NCI-H187 treated with DMSO at 0.1 percent for 48 hours (cell line): ENCODE measurements around the gene LIPC.

Experiments
- DNase-seq: peaks from one replicate; lab custom pipeline; 2025; lab: John Stamatoyannopoulos, UW

LIPC gene

DNA sequence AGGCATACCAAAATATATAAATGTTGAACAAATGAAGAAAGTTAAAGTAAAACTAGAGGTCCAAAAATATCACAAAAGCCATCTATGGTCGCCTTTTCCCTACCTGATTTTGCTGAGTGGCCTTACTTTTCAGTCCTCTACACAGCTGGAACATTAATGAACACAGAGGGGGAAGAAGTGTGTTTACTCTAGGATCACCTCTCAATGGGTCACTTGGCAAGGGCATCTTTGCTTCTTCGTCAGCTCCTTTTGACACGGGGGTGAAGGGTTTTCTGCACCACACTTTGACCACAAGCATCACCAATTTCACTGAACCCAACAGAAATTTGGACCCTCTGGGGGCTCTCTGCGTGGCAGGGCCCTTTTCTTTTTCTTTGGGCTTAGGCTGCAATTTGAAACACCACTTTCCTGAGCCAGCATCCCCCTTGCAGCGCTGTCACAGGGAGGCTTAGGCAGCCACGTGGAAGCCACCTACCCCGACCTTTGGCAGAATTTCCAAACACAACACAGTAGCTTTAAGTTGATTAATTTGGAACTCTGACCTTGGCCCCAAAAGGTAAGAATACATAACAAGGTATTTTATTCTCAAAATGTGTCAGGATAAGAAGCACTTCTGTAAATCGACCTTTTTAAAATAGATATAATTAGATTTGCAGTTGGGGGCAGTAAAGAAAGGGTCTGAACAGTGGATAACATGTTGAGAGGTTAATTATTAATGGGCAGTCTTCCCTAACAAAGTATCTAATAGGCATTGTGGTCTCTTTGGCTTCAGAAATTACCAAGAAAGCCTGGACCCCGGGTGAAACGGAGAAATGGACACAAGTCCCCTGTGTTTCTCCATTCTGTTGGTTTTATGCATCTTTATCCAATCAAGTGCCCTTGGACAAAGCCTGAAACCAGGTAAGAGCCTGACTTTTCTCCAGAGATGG is at the start of gene LIPC:
Gene LIPC, plus strand, starts transcription at position 771 of the 929 bp plus-strand sequence. Its CDS starts 42 bp downstream, at position 813.
- DNase-seq: no peak

DNA sequence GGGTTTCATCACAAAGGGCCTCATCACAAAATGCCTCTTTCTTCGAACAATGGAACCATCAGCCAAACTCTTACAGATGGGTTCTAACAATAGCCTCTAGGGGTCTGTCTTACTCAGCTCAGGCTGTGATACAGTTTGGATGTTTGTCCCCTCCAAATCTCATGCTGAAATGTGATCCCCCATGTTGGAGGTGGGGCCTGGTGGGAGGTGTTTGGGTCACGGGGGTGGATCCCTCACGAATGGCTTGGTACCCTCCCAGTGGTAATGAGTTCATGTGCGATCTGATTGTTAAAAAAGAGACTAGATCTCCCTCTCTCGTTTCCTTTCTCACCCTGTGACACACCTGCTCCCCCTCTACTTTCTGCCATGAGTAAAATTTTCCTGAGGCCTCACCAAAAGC is 47.9 kb upstream of the LIPC start:
- no peak for DNase-seq

DNA sequence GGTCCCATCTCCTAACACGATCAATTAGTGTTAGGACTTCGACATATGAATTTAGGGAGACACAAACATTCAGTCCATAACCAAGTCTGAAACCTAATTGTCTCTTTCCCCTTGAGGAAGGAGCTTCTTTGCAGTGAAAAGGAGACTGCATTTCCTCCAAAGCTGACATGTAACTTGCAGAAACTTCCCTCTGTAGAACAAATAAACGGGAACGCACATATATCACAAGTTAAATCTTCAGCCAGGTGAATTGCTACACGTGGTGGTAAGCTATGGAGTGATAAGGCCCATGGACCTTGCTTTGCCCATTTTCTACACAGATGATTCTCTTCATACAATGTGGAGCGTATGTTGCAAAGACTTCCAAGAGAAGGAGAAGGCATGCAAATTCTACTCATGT is 47.1 kb upstream of the LIPC start:
- DNase-seq: no peak

DNA sequence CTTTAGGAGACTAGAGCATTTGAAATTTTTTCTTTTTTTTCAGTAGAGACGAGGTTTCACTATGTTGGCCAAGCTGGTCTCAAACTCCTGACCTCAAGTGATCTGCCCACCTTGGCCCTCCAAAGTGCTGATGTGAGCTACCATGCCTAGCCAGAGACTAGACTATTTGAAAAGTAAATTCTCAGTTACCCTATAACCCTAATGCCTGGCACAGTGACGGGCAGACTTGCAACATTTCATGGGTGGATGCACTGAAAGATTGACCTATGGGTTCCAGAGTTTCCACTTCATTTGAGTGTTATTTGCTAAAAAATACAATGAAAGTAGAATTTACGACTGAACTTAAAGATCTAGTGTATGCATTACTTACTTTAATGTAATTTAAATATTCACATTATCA is 45.7 kb upstream of the LIPC start:
- no peak for DNase-seq

DNA sequence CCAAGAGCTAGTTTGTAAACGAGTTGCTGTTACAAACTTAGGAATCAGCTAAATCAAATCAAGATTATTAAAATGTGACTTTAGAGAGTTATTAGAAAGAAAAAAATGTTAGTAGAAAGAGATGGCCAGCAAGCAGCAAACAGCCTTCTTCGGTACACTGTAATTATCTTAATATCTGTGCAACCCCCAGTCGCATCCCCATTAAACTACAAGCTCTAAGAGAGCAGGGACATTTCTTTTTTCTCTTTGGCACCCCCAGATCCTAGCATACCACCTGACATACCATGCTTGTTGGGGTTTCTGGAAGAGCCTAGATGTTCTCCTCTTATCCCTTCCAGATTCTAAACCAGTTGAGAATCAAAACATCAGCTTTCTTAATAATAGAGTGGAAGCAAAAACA is 45.1 kb upstream of the LIPC start:
- DNase-seq: no peak

DNA sequence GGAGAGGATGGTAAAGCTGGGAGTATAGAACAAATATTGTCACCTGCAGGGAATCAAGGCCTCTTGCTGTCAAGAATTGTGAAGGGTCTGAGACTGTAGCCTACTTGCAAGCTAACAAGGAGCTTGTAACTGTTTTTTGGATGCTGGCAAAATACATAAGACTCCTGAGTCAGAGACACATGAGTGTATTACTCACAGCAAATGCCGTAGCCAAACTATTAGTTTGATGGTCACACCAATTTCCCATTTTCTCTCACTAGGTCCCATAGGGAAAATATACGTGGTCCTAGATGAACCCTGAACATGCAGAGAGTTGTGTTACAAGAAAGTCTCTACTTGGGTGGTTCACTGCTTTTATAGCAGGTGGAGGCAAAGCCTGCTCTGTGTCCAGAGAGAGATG is 44.7 kb upstream of the LIPC start:
- DNase-seq: no peak

DNA sequence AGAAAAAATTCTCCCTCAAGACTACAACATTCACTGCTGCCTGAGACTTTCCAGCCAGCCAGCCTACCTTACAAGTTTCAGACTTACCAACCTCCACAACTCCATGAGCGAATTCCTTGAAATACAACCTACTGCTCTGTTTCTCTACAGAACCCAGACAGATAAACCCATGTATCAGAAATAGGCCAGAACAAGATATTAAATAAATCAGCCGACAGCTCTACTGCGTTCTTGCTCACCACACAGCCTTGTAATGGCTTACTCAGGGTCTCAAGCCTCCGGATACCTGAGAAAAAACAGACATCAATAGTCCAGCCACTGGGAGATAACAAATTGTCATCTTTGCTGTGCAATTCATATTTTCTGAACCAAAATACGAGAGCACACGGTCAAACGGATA is 43.6 kb upstream of the LIPC start:
- DNase-seq: no peak

DNA sequence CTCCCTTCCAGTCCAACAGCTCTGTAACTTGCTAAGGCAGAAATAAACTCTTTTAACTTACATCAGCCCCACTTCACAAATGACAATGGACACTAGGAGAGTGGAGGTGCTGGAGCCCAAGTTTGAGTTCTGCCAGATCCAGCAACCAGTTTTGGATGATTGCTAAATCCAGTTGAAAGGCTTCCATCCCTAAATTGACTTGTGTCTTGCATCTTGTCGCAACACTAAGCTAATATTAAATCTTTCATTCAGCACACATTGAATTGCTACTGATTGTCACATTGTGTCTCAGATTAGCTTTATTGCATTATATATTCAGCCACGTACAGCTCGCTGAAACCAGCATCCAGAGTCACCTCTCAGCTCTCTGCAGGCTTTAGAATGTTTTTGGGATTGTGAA is 41.7 kb upstream of the LIPC start:
- no peak for DNase-seq

DNA sequence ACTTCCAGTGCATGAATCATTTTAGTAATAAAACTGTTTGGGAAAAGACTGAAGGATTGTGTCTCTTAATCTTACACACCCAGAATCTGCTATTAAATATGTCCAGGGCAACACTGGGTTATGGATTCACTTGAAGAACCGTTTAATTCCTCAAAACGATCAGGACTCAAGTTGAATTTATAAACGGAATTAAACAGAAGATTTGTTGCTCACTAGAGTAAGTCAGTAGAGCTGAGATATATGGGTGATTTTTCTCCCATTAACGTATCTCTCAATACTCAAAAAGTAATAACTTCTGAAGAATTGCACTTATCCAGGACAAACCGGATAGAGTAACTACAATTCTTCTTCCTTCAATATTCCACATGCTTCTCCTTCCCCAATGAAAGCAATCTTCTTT is 41.1 kb upstream of the LIPC start:
- DNase-seq: no peak

DNA sequence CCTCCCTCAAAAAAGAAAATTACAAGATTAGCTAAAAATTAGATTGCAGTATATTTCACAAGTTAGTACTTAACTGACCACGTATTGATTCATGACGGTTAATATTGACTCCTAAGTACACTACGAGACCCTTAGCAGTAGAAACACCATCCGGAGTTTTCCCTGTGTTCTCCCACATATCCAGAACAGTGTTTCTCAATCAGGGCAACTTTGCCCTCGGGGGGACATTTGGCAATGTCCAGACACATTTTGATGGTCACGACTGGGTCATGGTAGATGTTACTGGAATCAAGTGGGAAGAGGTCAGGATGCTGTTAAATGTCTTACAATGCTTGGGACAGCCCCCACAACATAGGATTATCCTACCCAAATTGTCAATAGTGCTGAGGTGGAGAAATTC is 40.7 kb upstream of the LIPC start:
- no peak for DNase-seq

DNA sequence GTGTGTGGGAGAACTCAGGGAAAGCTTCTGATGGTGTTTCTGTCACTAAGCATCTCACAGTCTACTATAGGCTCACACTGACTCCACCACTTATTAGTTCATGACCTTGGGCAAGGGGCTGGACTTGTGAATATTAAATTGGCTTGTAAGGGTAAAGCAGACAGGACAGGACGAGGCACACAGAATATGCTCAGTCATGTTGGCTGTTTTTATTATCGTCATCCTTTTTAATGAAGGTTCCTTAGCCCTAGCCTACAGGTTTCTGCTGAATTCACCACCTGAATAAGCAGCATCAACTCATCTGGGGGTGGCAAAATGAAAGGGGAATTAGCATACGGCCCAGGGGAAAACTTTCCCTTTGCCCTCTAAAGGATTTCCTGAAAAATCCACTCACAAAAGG is 39.6 kb upstream of the LIPC start:
- DNase-seq: no peak

DNA sequence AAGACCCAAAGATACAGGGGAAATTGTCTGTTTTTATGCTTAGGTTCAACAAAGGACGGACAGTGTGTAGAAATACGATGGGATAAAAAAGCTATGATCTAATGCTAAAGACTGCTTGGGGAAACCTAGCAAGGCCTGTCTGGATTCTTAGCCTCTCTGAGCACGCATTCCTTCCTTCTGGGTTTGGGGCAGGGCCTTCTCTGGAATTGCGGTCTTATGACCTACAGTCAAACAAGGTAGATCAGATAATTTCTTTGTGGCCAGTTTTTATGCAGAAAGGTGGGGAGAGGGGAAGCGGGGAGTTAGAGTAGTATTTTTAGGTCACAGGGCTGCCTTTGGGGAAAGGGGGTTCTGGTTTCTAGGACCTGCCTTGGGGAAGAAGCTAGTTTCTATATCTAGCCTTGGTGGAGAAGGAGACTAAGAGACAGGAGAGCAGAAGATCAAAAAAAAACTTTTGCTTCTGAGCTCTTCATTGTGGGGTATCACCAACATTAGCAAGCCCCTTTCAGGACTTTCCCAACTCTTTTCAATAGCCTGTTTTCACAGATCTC is 39.1 kb upstream of the LIPC start:
- no peak for DNase-seq

DNA sequence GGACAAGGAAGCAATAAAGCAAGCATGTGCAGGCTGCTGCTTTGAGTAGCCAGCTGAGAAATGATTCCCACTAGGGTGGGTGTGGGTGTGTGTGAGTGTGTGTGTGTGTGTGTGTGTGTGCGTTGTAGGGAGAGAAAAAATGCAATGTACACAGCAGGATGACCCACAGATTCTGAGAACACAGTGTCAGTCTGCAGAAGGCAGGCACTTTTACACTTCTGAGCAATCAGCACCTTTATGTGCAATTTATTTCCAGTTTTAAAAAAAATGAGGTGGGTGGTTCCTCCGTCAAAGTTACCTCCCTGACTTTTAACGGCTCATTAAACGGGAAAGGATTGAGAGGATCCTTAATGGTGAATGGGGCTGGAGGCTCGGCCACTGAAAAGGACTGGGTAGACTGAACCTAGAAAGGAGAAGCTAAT is 38.5 kb upstream of the LIPC start:
- DNase-seq: peak; percentile 65

DNA sequence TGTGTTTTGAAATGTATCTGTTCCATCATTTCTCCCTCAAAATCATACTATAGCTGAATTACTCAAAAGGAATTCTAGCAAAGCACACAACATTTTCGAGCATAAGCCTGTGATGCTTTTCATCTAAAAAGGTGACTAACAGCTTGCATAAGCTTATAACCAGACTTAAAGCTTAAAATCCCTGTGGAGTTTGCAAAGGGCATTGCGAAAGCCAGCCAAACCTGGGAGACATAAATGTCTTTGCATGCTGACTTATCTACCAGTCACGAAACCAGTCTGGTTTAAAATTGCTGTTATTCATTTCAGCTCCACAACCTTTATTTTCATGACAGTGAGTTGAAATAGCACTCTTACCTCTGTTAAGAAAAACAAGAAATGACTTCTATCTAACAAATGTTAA is 35.6 kb upstream of the LIPC start:
- no peak for DNase-seq

DNA sequence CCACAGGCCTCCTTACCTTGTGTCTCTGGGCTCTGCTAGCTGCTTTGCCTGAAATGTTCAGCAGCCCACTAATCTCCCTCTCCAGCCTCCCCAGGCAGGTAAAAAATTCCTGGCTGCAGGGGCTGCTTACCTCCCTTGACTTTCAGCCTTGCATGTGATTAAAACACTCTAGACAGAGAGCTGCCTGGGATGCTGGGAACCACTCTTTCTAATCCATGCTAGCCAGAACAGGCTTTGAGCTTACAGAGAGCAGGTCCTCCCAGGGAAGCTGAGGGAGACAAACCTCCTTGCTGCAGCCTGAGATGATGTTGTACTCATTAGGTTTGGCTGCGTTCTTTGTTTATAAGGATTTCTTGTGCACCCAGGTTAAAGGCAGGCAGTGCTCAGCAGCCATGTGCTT is 33.7 kb upstream of the LIPC start:
- no peak for DNase-seq

DNA sequence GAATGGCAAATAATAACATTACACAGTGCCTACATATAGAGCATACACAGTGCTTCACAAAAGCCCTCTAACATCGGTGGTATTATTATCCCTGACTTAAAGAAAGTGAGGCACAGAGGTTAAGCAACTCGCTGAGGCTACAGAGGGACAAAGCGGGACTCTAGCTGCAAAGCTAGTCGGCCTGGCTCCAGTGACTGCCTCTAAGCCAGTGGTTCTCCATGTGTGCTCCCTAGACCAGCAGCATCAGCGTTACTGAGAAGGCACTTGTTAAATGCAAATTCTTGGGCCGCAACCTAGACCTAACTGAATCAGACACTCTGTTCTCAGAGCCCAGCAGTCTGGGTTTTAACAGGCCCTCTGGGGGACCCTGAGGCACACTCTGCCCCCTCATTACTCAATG is 33.1 kb upstream of the LIPC start:
- DNase-seq: no peak

DNA sequence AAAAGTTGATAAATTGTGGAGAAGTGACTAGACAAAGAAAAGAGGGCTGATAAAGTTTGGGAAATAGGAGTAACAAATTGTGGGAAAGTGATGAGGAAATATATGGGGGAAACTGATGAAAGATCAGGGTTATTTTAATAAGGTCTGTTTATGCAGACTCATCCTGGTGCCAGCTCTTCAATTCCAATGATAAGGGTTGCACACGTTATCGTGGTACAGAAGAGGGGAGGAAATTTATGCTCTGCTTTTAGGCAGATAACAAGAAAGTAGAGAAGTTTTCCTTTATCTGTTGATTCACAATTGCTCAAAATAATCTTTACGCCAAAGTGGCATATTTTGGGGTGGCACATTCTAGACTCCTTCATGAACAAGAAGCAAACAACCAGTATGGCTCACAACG is 32.1 kb upstream of the LIPC start:
- DNase-seq: no peak

DNA sequence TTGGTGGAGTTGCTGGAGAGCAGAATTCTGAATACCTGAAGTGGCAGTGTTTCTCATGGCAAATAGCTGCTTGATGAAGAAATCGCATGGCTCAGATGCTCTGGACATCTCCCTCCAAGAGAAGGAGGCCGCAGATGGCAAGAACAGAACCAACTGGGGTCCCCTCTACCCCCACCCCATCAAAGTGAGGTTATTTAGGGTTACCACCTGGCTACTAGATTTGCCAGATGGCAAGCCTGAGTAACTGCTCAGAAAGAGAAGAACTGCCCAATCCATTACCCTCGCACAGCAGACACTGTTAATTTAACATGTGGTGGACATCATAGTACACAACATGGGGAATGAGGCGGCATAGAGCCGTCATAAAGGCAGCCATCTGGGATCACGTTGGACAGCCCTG is 30.5 kb upstream of the LIPC start:
- no peak for DNase-seq

DNA sequence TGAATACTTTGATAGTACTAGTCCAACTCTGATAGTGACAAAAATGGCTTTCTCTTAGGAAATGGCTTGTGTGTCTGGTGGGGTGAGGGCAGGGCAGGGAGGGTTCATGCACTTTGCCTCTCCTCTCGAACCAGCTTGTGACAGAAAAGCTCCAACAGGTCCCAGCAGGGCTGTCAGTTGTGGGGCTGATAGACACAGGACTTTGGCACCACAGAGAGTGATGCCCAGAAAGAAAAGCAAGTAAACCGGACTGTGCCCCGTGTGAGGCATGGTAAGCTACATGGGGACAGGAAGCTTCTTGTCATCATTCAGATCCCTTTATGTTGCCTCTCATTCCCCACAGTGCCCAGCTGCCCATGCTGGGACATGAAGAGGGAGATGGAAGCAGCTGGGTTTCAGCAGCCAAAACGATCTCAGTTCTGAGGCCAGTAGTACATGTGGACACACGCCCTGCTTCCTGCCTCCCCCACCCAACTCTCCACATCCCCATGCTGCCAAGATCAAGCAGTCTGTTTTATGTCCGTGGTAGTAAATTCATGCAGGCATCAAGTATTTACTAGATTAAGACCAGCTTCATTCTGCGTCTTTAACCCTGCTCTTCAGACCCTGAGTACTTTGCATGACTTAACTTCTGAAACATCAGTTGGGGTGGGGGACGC is 29.7 kb upstream of the LIPC start:
- DNase-seq: no peak

DNA sequence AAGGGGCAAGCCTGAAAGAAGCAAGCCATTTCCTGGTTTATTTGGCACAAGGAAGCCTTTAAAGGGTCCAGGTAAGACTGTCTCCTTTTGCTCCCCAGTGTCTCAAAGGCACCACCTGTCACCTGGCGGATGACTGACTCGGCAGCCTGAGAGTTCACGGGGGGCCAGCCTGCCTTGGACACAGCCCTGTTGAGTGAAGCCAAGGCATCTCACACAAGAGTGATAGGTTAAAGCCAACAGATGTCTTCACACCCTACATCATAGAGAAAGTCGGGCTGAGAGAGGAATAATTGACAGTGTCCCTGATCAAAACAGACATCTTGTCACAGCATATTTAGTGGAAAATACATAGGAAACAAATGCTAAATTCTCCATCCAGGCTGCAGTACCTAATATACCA is 28.2 kb upstream of the LIPC start:
- no peak for DNase-seq

DNA sequence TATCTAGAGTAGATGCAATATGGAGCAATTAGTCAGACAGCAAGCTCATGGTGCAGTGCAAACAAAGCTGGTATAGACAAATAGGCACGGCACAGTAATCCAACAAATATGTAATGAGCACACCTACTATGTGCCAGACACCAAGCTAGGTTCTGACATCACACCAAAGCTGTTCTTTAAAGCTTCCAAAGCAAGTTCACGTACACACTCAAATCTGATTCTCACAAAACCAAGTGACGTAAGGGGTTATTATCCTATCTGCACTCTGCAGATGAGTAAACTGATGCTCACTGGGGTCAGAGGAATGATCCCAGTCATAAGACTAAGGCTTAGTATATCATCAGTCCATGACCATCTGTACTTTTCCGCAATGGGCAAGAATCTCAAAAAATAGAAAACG is 27.8 kb upstream of the LIPC start:
- no peak for DNase-seq

DNA sequence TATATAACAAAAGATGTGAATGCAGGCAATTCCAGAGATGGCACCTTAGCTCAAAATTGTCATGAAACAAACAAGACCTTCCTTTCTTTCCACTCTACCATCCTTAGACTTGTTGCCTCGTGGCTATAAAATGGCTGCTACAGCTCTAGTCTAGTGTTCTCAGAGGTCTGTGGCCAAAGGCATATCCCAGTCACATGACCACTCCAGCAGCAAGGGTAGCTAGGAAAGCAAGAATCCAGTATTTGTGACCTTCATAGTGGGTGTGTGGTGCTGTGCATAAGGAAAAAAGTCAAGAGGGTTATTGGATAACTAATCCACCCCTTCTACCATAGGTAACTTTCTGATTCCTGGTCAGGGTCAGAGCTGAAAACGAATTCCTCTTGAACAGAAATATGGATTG is 27.1 kb upstream of the LIPC start:
- no peak for DNase-seq

DNA sequence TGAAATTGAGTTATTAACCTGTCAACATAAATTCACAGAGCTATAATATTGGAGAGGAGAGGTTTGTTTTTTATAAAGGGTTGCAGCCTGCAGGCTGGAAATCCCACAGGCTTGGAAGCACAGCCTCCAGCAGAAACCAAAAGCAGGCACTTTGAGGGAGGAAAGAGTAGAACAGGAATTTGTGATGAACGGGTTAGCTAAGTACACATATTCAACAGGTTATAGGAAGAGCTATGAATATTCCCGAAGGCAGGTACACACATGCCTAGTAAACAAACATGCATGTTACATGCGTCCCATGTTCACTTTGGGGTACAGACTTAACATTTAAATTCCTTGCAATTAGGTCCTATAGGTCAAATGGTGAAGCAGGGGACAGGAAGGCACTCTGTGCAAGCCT is 25.9 kb upstream of the LIPC start:
- no peak for DNase-seq
